HepG2 (cell line): ENCODE data around the gene NAT9. TPM values are rescaled to one million over a fixed set of nuclear protein-coding genes. Genes with fewer than 3 reads are reported as not detected.

ENCODE experiments used
- ATF7 ChIP-seq, 2 experiments: fragments of 450-650 bp in 1 of 2; sonication (generic) in 1 of 2; formaldehyde crosslinking in 1 of 2; IDR thresholded peaks; 2 replicates each; pipeline versions ENCODE4 v1.4.0 to v1.6.1; 2016 to 2020; ENCODE audit warnings: antibody characterized with exemption in 1 of 2, mild to moderate bottlenecking in 1 of 2, missing genetic modification reagents in 1 of 2
- ATM ChIP-seq: fragments of 450-650 bp; IDR thresholded peaks from 2 replicates; pipeline ENCODE4 v1.7.1; 2017; ENCODE audit warnings: mild to moderate bottlenecking, borderline replicate concordance
- FOXC1 ChIP-seq: sonication (generic); formaldehyde crosslinking; IDR thresholded peaks from 2 replicates; pipeline ENCODE4 v1.8.0; 2022; ENCODE audit warnings: mild to moderate bottlenecking, missing genetic modification reagents, borderline replicate concordance
- KAT8 ChIP-seq: IDR thresholded peaks from 2 replicates; pipeline ENCODE4 v1.6.1; 2016; ENCODE audit warnings: missing genetic modification reagents, missing compliant biosample characterization
- MEF2D ChIP-seq: sonication (generic); formaldehyde crosslinking; IDR thresholded peaks from 2 replicates; pipeline ENCODE4 v1.5.1; 2020; ENCODE audit warnings: mild to moderate bottlenecking, missing genetic modification reagents
- NR2C2 ChIP-seq: sonication (generic); formaldehyde crosslinking; IDR thresholded peaks from 2 replicates; pipeline ENCODE4 v1.4.0; 2020; ENCODE audit warnings: missing genetic modification reagents, mild to moderate bottlenecking, moderate library complexity, borderline replicate concordance
- POLR2G ChIP-seq: fragments of 200-400 bp; formaldehyde crosslinking; IDR thresholded peaks from 2 replicates; pipeline ENCODE4 v1.6.1; 2018; ENCODE audit warnings: mild to moderate bottlenecking, low read depth, low read length, moderate library complexity
- ZMYM4 ChIP-seq: sonication (generic); formaldehyde crosslinking; IDR thresholded peaks from 2 replicates; pipeline ENCODE4 v1.8.1; 2023; ENCODE audit warnings: mild to moderate bottlenecking, missing genetic modification reagents
- ZNF781 ChIP-seq: sonication (generic); formaldehyde crosslinking; IDR thresholded peaks from 2 replicates; pipeline ENCODE4 v1.5.1; 2020; ENCODE audit warnings: borderline replicate concordance, mild to moderate bottlenecking, missing genetic modification reagents; ENCODE audit errors: not compliant biosample characterization
- ZSCAN31 ChIP-seq: sonication (generic); formaldehyde crosslinking; IDR thresholded peaks from 2 replicates; pipeline ENCODE4 v1.5.0; 2020; ENCODE audit warnings: low read depth, mild to moderate bottlenecking, missing genetic modification reagents
- polyA plus RNA-seq, 8 experiments: library from polyadenylated mRNA; depleted of rRNA in 3 of 8; stranded (reverse) in 7 of 8; unstranded in 1 of 8; fragments of >200 nt; fragmentation: Illumina TruSeq in 4 of 8; extraction: Trizol in 4 of 8; gene quantifications; 2 replicates each; pipeline versions ENCODE4 v1.2.1 to v1.2.3, GENCODE V29; 2011 to 2016; ENCODE audit warnings: low read depth in 4 of 8, missing spikeins in 1 of 8, mixed read lengths in 1 of 8; ENCODE audit not compliant: insufficient read depth in 1 of 8
- total RNA-seq, 5 experiments: library from RNA; depleted of rRNA; stranded (reverse); fragments of >200 nt; fragmentation: Illumina TruSeq; extraction: Trizol; gene quantifications; 2 replicates each; pipeline ENCODE4 v1.2.3, GENCODE V29; 2016; ENCODE audit warnings: low read depth in 1 of 5
- TF ChIP-seq, protein P1 (sequence below): IDR thresholded peaks from 2 replicates; pipeline ENCODE4 v1.4.0; 2020; ENCODE audit warnings: mild to moderate bottlenecking, missing genetic modification reagents
- TF ChIP-seq, protein P2 (sequence below): sonication (generic); formaldehyde crosslinking; IDR thresholded peaks from 2 replicates; pipeline ENCODE4 v1.4.0; 2020; ENCODE audit warnings: missing genetic modification reagents, low read depth, mild to moderate bottlenecking, borderline replicate concordance
- TF ChIP-seq, protein P3 (sequence below): sonication (generic); formaldehyde crosslinking; IDR thresholded peaks from 2 replicates; pipeline ENCODE4 v1.4.0; 2020; ENCODE audit warnings: missing genetic modification reagents
- TF ChIP-seq, protein P4 (sequence below): sonication (generic); formaldehyde crosslinking; IDR thresholded peaks from 2 replicates; pipeline ENCODE4 v1.4.0; 2020; ENCODE audit warnings: mild to moderate bottlenecking, missing genetic modification reagents
- TF ChIP-seq, protein P5 (sequence below): sonication (generic); formaldehyde crosslinking; IDR thresholded peaks from 2 replicates; pipeline ENCODE4 v1.8.1; 2023; ENCODE audit warnings: mild to moderate bottlenecking, missing genetic modification reagents

The NAT9 gene
- total and polyA plus RNA-seq, 2 of the 13 experiments (the other 11 are each of a cell fraction or from before 2014, with no cell fraction given): 39.7 to 44.2 TPM

DNA sequence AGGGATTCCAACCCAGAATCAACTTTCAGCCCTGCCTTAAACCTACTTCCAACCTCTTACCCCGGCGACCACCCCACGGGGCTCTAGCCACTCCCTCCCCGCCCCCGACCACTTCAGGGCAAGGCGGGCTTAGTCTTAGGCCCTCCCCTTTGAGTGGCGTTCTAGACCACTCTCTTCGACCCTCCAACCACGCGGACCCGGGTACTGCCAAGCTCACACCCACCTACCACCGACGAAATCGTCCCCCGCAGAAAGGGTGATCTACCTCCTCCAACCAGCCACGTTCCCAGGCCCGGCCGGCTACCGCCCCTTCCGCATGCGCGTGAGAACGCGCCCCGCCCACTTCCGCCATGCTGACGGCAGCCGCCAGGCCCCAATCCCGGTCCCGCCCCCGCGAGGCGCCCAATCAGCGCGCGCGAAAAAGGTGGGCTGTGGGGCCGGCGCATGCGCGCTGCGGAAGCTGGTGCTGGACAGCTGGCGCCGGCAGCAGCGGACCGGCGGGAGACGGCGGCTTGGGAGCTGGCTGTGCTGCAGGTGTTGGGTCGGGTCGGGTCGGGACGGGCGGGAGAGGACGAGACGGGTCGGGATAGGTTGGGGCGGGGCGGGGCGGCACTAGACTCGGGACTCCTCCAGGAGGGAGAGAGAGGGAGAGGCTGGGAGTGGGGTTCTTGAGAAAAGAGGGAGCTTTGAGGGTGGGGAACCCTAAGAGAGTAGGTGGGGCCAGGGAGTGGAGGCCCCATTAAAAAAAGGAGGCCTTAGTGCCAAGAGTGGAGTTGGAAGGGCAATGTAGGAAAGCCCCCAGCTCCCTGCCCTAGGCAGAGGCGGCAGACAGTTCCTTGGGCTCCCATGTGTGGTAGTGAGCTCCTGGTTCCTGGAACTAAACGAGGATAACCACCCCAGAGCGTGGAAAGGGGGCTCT, at the start of gene NAT9 (continued):
- TF ChIP-seq, protein P1, sequence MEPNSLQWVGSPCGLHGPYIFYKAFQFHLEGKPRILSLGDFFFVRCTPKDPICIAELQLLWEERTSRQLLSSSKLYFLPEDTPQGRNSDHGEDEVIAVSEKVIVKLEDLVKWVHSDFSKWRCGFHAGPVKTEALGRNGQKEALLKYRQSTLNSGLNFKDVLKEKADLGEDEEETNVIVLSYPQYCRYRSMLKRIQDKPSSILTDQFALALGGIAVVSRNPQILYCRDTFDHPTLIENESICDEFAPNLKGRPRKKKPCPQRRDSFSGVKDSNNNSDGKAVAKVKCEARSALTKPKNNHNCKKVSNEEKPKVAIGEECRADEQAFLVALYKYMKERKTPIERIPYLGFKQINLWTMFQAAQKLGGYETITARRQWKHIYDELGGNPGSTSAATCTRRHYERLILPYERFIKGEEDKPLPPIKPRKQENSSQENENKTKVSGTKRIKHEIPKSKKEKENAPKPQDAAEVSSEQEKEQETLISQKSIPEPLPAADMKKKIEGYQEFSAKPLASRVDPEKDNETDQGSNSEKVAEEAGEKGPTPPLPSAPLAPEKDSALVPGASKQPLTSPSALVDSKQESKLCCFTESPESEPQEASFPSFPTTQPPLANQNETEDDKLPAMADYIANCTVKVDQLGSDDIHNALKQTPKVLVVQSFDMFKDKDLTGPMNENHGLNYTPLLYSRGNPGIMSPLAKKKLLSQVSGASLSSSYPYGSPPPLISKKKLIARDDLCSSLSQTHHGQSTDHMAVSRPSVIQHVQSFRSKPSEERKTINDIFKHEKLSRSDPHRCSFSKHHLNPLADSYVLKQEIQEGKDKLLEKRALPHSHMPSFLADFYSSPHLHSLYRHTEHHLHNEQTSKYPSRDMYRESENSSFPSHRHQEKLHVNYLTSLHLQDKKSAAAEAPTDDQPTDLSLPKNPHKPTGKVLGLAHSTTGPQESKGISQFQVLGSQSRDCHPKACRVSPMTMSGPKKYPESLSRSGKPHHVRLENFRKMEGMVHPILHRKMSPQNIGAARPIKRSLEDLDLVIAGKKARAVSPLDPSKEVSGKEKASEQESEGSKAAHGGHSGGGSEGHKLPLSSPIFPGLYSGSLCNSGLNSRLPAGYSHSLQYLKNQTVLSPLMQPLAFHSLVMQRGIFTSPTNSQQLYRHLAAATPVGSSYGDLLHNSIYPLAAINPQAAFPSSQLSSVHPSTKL: peak; percentile 41; the same call in 1 of the 2 replicates
- TF ChIP-seq, protein P2, sequence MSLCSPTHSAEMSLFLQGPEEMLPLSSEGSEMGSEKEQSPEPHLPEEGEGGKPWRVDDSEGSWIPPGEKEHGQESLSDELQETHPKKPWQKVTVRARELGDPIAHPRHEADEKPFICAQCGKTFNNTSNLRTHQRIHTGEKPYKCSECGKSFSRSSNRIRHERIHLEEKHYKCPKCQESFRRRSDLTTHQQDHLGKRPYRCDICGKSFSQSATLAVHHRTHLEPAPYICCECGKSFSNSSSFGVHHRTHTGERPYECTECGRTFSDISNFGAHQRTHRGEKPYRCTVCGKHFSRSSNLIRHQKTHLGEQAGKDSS (CRISPR knock-in tag): peak; percentile 80; the same call in 1 of the 2 replicates
- TF ChIP-seq NR2C2 (peak; percentile 76), ZMYM4 (CRISPR knock-in tag) (peak; percentile 77), KAT8 (CRISPR knock-in tag) (peak; percentile 96), FOXC1 (no peak), ATF7 (IDR thresholded peaks at IDR 0.05) (no peak), ATF7 (CRISPR knock-in tag; IDR thresholded peaks at IDR 0.05) (no peak), POLR2G (peak; percentile 90), ZSCAN31 (CRISPR knock-in tag) (no peak; the same call in 1 of the 2 replicates), MEF2D (CRISPR knock-in tag) (no peak), ATM (no peak), ZNF781 (CRISPR knock-in tag) (peak; percentile 43)
- TF ChIP-seq, protein P3, sequence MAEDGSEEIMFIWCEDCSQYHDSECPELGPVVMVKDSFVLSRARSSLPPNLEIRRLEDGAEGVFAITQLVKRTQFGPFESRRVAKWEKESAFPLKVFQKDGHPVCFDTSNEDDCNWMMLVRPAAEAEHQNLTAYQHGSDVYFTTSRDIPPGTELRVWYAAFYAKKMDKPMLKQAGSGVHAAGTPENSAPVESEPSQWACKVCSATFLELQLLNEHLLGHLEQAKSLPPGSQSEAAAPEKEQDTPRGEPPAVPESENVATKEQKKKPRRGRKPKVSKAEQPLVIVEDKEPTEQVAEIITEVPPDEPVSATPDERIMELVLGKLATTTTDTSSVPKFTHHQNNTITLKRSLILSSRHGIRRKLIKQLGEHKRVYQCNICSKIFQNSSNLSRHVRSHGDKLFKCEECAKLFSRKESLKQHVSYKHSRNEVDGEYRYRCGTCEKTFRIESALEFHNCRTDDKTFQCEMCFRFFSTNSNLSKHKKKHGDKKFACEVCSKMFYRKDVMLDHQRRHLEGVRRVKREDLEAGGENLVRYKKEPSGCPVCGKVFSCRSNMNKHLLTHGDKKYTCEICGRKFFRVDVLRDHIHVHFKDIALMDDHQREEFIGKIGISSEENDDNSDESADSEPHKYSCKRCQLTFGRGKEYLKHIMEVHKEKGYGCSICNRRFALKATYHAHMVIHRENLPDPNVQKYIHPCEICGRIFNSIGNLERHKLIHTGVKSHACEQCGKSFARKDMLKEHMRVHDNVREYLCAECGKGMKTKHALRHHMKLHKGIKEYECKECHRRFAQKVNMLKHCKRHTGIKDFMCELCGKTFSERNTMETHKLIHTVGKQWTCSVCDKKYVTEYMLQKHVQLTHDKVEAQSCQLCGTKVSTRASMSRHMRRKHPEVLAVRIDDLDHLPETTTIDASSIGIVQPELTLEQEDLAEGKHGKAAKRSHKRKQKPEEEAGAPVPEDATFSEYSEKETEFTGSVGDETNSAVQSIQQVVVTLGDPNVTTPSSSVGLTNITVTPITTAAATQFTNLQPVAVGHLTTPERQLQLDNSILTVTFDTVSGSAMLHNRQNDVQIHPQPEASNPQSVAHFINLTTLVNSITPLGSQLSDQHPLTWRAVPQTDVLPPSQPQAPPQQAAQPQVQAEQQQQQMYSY (CRISPR knock-in tag): no peak
- TF ChIP-seq, protein P4, sequence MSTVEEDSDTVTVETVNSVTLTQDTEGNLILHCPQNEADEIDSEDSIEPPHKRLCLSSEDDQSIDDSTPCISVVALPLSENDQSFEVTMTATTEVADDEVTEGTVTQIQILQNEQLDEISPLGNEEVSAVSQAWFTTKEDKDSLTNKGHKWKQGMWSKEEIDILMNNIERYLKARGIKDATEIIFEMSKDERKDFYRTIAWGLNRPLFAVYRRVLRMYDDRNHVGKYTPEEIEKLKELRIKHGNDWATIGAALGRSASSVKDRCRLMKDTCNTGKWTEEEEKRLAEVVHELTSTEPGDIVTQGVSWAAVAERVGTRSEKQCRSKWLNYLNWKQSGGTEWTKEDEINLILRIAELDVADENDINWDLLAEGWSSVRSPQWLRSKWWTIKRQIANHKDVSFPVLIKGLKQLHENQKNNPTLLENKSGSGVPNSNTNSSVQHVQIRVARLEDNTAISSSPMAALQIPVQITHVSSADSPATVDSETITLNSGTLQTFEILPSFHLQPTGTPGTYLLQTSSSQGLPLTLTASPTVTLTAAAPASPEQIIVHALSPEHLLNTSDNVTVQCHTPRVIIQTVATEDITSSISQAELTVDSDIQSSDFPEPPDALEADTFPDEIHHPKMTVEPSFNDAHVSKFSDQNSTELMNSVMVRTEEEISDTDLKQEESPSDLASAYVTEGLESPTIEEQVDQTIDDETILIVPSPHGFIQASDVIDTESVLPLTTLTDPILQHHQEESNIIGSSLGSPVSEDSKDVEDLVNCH (CRISPR knock-in tag): 0 out of 2 replicates have a peak, but pooled peaks have one; percentile 61
- TF ChIP-seq, protein P5, sequence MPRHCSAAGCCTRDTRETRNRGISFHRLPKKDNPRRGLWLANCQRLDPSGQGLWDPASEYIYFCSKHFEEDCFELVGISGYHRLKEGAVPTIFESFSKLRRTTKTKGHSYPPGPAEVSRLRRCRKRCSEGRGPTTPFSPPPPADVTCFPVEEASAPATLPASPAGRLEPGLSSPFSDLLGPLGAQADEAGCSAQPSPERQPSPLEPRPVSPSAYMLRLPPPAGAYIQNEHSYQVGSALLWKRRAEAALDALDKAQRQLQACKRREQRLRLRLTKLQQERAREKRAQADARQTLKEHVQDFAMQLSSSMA (CRISPR knock-in tag): peak; percentile 56; the same call in 1 of the 2 replicates
